ENCODE data around the gene MBOAT1.

DNA sequence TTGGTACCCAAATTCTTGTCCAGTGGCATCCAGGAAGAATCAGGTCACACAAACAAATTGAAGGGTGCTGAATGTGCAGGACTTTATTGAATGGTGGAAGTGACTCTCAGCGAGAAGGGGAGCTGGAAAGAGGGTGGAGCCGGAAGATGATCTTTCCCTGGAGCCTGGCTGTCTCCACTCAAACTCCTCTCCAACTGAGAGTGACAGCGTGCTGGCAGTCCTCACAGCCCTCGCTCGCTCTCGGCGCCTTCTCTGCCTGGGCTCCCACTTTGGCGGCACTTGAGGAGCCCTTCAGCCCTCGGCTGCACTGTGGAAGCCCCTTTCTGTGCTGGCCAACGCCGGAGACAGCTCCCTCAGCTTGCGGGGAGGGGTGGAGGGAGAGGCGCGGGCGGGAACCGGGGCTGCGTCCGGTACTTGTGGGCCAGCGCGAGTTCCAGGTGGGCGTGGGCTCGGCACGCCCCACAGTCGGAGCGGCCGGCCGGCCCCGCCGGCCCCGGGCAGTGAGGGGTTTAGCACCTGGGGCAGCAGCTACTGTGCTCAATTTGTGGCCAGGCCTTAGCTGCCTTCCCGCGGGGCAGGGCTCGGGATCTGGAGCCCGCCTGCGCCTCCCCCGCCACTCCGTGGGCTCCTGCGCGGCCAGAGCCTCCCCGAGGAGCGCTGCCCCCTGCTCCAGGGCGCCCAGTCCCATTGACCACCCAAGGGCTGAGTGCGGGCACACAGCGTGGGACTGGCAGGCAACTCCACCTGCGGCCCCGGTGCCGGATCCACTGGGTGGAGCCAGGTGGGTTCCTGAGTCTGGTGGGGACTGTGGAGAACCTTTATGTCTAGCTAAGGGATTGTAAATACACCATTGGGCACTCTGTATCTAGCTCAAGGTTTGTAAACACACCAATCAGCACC lies 26.7 kb upstream of the MBOAT1 start:
- TF ChIP-seq, protein P1, sequence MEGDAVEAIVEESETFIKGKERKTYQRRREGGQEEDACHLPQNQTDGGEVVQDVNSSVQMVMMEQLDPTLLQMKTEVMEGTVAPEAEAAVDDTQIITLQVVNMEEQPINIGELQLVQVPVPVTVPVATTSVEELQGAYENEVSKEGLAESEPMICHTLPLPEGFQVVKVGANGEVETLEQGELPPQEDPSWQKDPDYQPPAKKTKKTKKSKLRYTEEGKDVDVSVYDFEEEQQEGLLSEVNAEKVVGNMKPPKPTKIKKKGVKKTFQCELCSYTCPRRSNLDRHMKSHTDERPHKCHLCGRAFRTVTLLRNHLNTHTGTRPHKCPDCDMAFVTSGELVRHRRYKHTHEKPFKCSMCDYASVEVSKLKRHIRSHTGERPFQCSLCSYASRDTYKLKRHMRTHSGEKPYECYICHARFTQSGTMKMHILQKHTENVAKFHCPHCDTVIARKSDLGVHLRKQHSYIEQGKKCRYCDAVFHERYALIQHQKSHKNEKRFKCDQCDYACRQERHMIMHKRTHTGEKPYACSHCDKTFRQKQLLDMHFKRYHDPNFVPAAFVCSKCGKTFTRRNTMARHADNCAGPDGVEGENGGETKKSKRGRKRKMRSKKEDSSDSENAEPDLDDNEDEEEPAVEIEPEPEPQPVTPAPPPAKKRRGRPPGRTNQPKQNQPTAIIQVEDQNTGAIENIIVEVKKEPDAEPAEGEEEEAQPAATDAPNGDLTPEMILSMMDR (conservative IDR thresholded peaks at IDR 0.05; ENCODE audit: low read depth, low read length) = no peak
- TF ChIP-seq EZH2 (IDR thresholded peaks at IDR 0.05; ENCODE audit: borderline replicate concordance, low read depth, low read length, poor library complexity, severe bottlenecking) = no peak

Measured in A673 (cell line).